ENCODE data around the gene SNED1. TPM values are rescaled to one million over a fixed set of nuclear protein-coding genes. Genes with fewer than 3 reads are reported as not detected.

Gene SNED1
- total RNA-seq, 1 experiment from 2014 or later, result 22.0 TPM

- Mint-ChIP-seq H3K27ac (ENCODE audit: low read depth, unreplicated experiment) (no peak overlapping the region), H3K4me3 (ENCODE audit: unreplicated experiment) (no peak overlapping the region), H3K9me3 (ENCODE audit: unreplicated experiment) (no peaks in the 10 kb centered on the region), H3K27me3 (ENCODE audit: insufficient read depth, unreplicated experiment) (no peaks in the 10 kb centered on the region), H3K4me1 (ENCODE audit: insufficient read depth, unreplicated experiment) (no peaks in the 10 kb centered on the region), H3K36me3 (ENCODE audit: insufficient read depth, unreplicated experiment) (peaks cover 29% of the 10 kb centered on the region)
- ChIA-PET CTCF (interaction anchor here (0.6 to 1.0 kb wide), 3 partner anchors 46 to 191 kb away, joined by 3 to 5 read pairs (median 3); no protein-coding TSS in a partner anchor), POLR2A (no interaction called here)
- no TSS peak for BruUV-seq (replicated peaks)
- TF ChIP-seq CTCF (IDR thresholded peaks at IDR 0.05; ENCODE audit: unreplicated experiment), result no peak
- DNase-seq (ENCODE audit: unreplicated experiment), result no peak
- intact Hi-C loops (cut with micrococcal nuclease), result no loop called here
Measured at GRCh38 chr2:241053576-241054251, 55.3 kb downstream of the SNED1 start.

GRCh38 chr2:241061275-241061674 is 62.9 kb downstream of the SNED1 start:
- peaks cover 21% of the 10 kb centered on the region for H3K4me1 Mint-ChIP-seq (ENCODE audit: insufficient read depth, unreplicated experiment)
- ChIA-PET CTCF (interaction anchor here (0.7 kb wide), 1 partner anchor 18 kb away, joined by 3 read pairs; no protein-coding TSS in a partner anchor), POLR2A (interaction anchor here (0.7 to 4.3 kb wide), 8 partner anchors 24 to 481 kb away, joined by 3 to 22 read pairs (median 5); partner anchors contain the start of genes AGXT, MTERF4 and PASK)
- peak; percentile 93 for DNase-seq (ENCODE audit: unreplicated experiment)
- TF ChIP-seq CTCF (IDR thresholded peaks at IDR 0.05; ENCODE audit: unreplicated experiment), result no peak
- no peaks in the 10 kb centered on the region for H3K9me3 Mint-ChIP-seq (ENCODE audit: unreplicated experiment)
- intact Hi-C loops (cut with micrococcal nuclease), result loop anchor here (5.0 kb wide), 1 partner anchor 149 kb away; no protein-coding TSS in a partner anchor
- H3K27ac Mint-ChIP-seq (ENCODE audit: low read depth, unreplicated experiment), result peak overlapping the region; percentile 93
- H3K4me3 Mint-ChIP-seq (ENCODE audit: unreplicated experiment), result peak overlapping the region; percentile 51
- H3K36me3 Mint-ChIP-seq (ENCODE audit: insufficient read depth, unreplicated experiment), result peaks cover 24% of the 10 kb centered on the region
- H3K27me3 Mint-ChIP-seq (ENCODE audit: insufficient read depth, unreplicated experiment), result no peaks in the 10 kb centered on the region
- BruUV-seq (replicated peaks), result no TSS peak

GRCh38 chr2:241062389-241063092 is 64.1 kb downstream of the SNED1 start:
- intact Hi-C loops (cut with micrococcal nuclease), result loop anchor here (5.0 kb wide), 1 partner anchor 150 kb away; no protein-coding TSS in a partner anchor
- peak overlapping the region; percentile 74 for H3K4me3 Mint-ChIP-seq (ENCODE audit: unreplicated experiment)
- no peak for TF ChIP-seq CTCF (IDR thresholded peaks at IDR 0.05; ENCODE audit: unreplicated experiment)
- no peaks in the 10 kb centered on the region for H3K9me3 Mint-ChIP-seq (ENCODE audit: unreplicated experiment)
- H3K27ac Mint-ChIP-seq (ENCODE audit: low read depth, unreplicated experiment), result peak overlapping the region; percentile 49
- DNase-seq (ENCODE audit: unreplicated experiment), result no peak
- CTCF ChIA-PET, result no interaction called here
- H3K4me1 Mint-ChIP-seq (ENCODE audit: insufficient read depth, unreplicated experiment), result peaks cover 21% of the 10 kb centered on the region
- no TSS peak for BruUV-seq (replicated peaks)
- POLR2A ChIA-PET, result interaction anchor here (0.7 to 4.3 kb wide), 7 partner anchors 16 to 482 kb away, joined by 3 to 22 read pairs (median 4); partner anchors contain the start of genes MTERF4 and PASK
- H3K27me3 Mint-ChIP-seq (ENCODE audit: insufficient read depth, unreplicated experiment), result no peaks in the 10 kb centered on the region
- H3K36me3 Mint-ChIP-seq (ENCODE audit: insufficient read depth, unreplicated experiment), result peaks cover 24% of the 10 kb centered on the region

GRCh38 chr2:241063093-241063551 is 64.7 kb downstream of the SNED1 start:
- intact Hi-C loops (cut with micrococcal nuclease), result loop anchor here (5.0 kb wide), 1 partner anchor 151 kb away; no protein-coding TSS in a partner anchor
- peaks cover 18% of the 10 kb centered on the region for H3K36me3 Mint-ChIP-seq (ENCODE audit: insufficient read depth, unreplicated experiment)
- CTCF ChIA-PET, result no interaction called here

More at GRCh38 chr2:241063093-241063551, 64.7 kb downstream of the SNED1 start:
- POLR2A ChIA-PET, result interaction anchor here (0.7 to 4.3 kb wide), 5 partner anchors 38 to 483 kb away, joined by 3 to 22 read pairs (median 4); partner anchors contain the start of genes MTERF4 and PASK
- no TSS peak for BruUV-seq (replicated peaks)
- peak overlapping the region; percentile 49 for H3K27ac Mint-ChIP-seq (ENCODE audit: low read depth, unreplicated experiment)
- TF ChIP-seq CTCF (IDR thresholded peaks at IDR 0.05; ENCODE audit: unreplicated experiment), result no peak
- no peaks in the 10 kb centered on the region for H3K27me3 Mint-ChIP-seq (ENCODE audit: insufficient read depth, unreplicated experiment)
- peaks cover 21% of the 10 kb centered on the region for H3K4me1 Mint-ChIP-seq (ENCODE audit: insufficient read depth, unreplicated experiment)
- DNase-seq (ENCODE audit: unreplicated experiment), result peak; percentile 28
- no peaks in the 10 kb centered on the region for H3K9me3 Mint-ChIP-seq (ENCODE audit: unreplicated experiment)
- peak overlapping the region; percentile 74 for H3K4me3 Mint-ChIP-seq (ENCODE audit: unreplicated experiment)

All from MCF 10A (cell line).